HG02571 (cell line): ENCODE measurements around the gene EOMES.

Source experiments
- ATAC-seq: cut with Tn5 transposase; IDR thresholded peaks from one replicate; pipeline ENCODE4 v1.9.1; 2021; ENCODE audit warnings: mild to moderate bottlenecking, moderate library complexity; ENCODE audit not compliant: unreplicated experiment

The EOMES gene

GRCh38 chr3:27681249-27681748, 40.8 kb downstream of the EOMES start:
- ATAC-seq: peak; percentile 68

- ATAC-seq: no peak
These were observed 41.4 kb downstream of the EOMES start for GRCh38 chr3:27680517-27681246.

- no peak for ATAC-seq
These were observed 42.4 kb downstream of the EOMES start for GRCh38 chr3:27679691-27680090.

GRCh38 chr3:27678234-27678633, 43.9 kb downstream of the EOMES start:
- ATAC-seq: no peak

GRCh38 chr3:27677565-27677964, 44.6 kb downstream of the EOMES start:
- ATAC-seq: no peak

- no peak for ATAC-seq
These were observed 46.8 kb downstream of the EOMES start for GRCh38 chr3:27675287-27675686.

- no peak for ATAC-seq
These were observed 48.4 kb downstream of the EOMES start for GRCh38 chr3:27673701-27674100.

GRCh38 chr3:27671101-27671500, 51.0 kb downstream of the EOMES start:
- no peak for ATAC-seq

- ATAC-seq: no peak
These were observed 51.5 kb downstream of the EOMES start for GRCh38 chr3:27670619-27671018.

- ATAC-seq: peak; percentile 47
These were observed 52.5 kb downstream of the EOMES start for GRCh38 chr3:27669591-27669990.

GRCh38 chr3:27667751-27668150, 54.4 kb downstream of the EOMES start:
- no peak for ATAC-seq

- peak; percentile 41 for ATAC-seq
These were observed 55.4 kb downstream of the EOMES start for GRCh38 chr3:27666708-27667107.

GRCh38 chr3:27666272-27666671, 55.9 kb downstream of the EOMES start:
- ATAC-seq: peak; percentile 71
